Ishikawa (cell line): Measurements from ENCODE around the gene CEBPE.

Experiments used
- CEBPB ChIP-seq: IDR thresholded peaks from 2 replicates; pipeline ENCODE4 v1.6.1; 2012
- TCF12 ChIP-seq: IDR thresholded peaks from 2 replicates; pipeline ENCODE4 v1.6.1; 2012; ENCODE audit warnings: low read depth
- YY1 ChIP-seq: IDR thresholded peaks from 2 replicates; pipeline ENCODE4 v1.6.1; 2012; ENCODE audit warnings: low read depth
- TF ChIP-seq, protein P1 (sequence below): IDR thresholded peaks from 2 replicates; pipeline ENCODE4 v1.6.1; 2012
- TF ChIP-seq, protein P2 (sequence below): IDR thresholded peaks from 2 replicates; pipeline ENCODE4 v1.6.1; 2012; ENCODE audit warnings: low read depth, mild to moderate bottlenecking
- TF ChIP-seq, protein P3 (sequence below): IDR thresholded peaks from 2 replicates; pipeline ENCODE4 v1.6.1; 2012

- TF ChIP-seq CEBPB (no peak), YY1 (no peak), TCF12 (no peak)
- TF ChIP-seq, protein P1, sequence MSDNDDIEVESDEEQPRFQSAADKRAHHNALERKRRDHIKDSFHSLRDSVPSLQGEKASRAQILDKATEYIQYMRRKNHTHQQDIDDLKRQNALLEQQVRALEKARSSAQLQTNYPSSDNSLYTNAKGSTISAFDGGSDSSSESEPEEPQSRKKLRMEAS: no peak
- TF ChIP-seq, protein P2, sequence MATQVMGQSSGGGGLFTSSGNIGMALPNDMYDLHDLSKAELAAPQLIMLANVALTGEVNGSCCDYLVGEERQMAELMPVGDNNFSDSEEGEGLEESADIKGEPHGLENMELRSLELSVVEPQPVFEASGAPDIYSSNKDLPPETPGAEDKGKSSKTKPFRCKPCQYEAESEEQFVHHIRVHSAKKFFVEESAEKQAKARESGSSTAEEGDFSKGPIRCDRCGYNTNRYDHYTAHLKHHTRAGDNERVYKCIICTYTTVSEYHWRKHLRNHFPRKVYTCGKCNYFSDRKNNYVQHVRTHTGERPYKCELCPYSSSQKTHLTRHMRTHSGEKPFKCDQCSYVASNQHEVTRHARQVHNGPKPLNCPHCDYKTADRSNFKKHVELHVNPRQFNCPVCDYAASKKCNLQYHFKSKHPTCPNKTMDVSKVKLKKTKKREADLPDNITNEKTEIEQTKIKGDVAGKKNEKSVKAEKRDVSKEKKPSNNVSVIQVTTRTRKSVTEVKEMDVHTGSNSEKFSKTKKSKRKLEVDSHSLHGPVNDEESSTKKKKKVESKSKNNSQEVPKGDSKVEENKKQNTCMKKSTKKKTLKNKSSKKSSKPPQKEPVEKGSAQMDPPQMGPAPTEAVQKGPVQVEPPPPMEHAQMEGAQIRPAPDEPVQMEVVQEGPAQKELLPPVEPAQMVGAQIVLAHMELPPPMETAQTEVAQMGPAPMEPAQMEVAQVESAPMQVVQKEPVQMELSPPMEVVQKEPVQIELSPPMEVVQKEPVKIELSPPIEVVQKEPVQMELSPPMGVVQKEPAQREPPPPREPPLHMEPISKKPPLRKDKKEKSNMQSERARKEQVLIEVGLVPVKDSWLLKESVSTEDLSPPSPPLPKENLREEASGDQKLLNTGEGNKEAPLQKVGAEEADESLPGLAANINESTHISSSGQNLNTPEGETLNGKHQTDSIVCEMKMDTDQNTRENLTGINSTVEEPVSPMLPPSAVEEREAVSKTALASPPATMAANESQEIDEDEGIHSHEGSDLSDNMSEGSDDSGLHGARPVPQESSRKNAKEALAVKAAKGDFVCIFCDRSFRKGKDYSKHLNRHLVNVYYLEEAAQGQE: no peak
- TF ChIP-seq, protein P3, sequence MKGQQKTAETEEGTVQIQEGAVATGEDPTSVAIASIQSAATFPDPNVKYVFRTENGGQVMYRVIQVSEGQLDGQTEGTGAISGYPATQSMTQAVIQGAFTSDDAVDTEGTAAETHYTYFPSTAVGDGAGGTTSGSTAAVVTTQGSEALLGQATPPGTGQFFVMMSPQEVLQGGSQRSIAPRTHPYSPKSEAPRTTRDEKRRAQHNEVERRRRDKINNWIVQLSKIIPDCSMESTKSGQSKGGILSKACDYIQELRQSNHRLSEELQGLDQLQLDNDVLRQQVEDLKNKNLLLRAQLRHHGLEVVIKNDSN: no peak
Measured at GRCh38 chr14:23102801-23103200, 16.3 kb downstream of the CEBPE start.
